ENCODE results near the gene FAF1. TPM values are rescaled to one million over a fixed set of nuclear protein-coding genes. Genes with fewer than 3 reads are reported as not detected.
A peak's percentile ranks its signal among the peaks of the same experiment; 100 is the strongest.

The FAF1 gene
- total and polyA plus RNA-seq, 2 donors (not counting 3 experiments of a cell fraction or from before 2014, with no cell fraction given) = 9.0 to 57.6 TPM

DNA sequence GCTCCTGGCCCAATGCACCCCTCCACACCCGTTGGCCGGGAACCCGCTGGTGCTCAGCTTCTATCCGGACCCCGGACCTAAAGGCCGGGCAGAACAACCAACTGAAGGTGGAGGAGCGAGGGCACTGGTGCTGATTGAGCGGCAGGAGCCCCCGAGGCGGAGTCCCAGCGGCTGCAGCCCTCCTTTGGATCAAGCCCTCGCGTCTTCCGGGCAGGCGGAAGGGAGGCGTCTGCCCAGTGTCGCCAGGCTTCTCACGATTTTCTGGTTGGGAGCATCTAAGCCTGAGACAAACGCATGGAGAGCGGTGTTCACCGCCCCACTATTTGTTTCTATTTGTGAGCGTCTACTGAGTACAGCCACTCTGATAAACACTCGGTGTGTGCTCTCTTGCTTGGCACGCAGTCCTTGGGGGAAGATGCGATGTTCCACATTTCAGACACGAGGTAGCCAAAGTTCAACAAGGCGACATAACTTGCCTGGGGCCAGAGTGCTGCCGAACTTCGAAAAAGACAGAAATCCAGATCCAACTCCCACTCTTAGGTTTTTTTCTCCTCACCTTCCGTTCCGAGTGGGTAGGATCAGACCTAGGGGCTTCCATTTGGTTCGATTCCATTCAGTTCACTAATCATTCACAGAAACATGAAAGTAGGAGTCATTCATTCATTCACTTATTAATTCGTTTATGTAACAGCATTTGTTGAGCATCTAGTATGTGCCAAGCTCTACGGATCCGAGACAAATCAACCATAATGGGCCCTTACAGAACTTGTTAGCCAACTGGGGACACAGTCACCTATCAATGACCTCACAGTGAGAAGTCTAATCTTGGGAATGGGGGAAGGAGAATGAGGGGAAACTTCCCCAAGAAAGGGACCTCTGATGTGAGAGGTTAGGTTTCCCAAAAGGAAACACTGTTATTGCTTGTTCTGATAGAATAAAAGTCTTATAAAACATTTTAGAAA is 532.0 kb downstream of the FAF1 start:
- Histone ChIP-seq H3K4me3 (replicated peaks in 1 of 3; ENCODE audit: insufficient read depth in 1 of 3, low read depth in 1 of 3, low read length in 3 of 3) (no peak overlapping the region), H2AFZ (ENCODE audit: low read depth, low read length) (no peak overlapping the region), H3K9ac (replicated peaks; ENCODE audit: extremely low read depth, insufficient read depth, low read length) (no peak overlapping the region), H3K9me1 (replicated peaks; ENCODE audit: control insufficient read depth, extremely low read depth, insufficient read depth, low read length) (no peaks in the 10 kb centered on the region), H3K79me2 (ENCODE audit: control insufficient read depth, insufficient read depth, low read length) (no peaks in the 10 kb centered on the region), H3K4me1 (ENCODE audit: control insufficient read depth, extremely low read depth, insufficient read depth, low read length) (peaks cover 3% of the 10 kb centered on the region), H3K9me3 (replicated peaks; ENCODE audit: control insufficient read depth, insufficient read depth, low read length) (no peaks in the 10 kb centered on the region), H3K36me3 (ENCODE audit: control insufficient read depth in 2 of 2, extremely low read depth in 1 of 2, insufficient read depth in 2 of 2, low read length in 2 of 2) (no peaks in the 10 kb centered on the region), H3K4me2 (ENCODE audit: insufficient read depth, low read length) (no peak overlapping the region), H4K20me1 (replicated peaks; ENCODE audit: control insufficient read depth, extremely low read depth, insufficient read depth, low read length) (no peaks in the 10 kb centered on the region), H3K27ac (ENCODE audit: insufficient read depth, low read depth, low read length) (no peak overlapping the region), H3K27me3 (ENCODE audit: control insufficient read depth in 2 of 2, insufficient read depth in 2 of 2, low read length in 2 of 2) (peaks cover 87 to 99% of the 10 kb centered on the region in 2 experiments)
- intact Hi-C loops (cut with micrococcal nuclease) = loop anchor here (5.0 kb wide), 1 partner anchor 549 kb away; no protein-coding TSS in a partner anchor
- DNase-seq (ENCODE audit: low read depth, low spot score) (no peak), FAIRE-seq (no peak)
- dilution Hi-C loops (cut with MboI; ENCODE audit: extremely low pct_ligation_motif_present, low sequenced_read_pairs) = no loop called here
- CTCF ChIA-PET = interaction anchor here (1.0 to 1.9 kb wide), 3 partner anchors 104 to 277 kb away, joined by 3 to 7 read pairs (median 3); no protein-coding TSS in a partner anchor
- TF ChIP-seq POLR2AphosphoS5 (IDR thresholded peaks at IDR 0.05; ENCODE audit: insufficient read depth, low read depth, low read length) (no peak), POLR2A (IDR thresholded peaks at IDR 0.05; ENCODE audit: low read depth, low read length) (no peak), MYC (IDR thresholded peaks at IDR 0.05; ENCODE audit: low read depth, low read length) (no peak), GATA2 (IDR thresholded peaks at IDR 0.05; ENCODE audit: insufficient read depth, insufficient read length, low read depth, low read length) (no peak), FOS (IDR thresholded peaks at IDR 0.05; ENCODE audit: borderline replicate concordance, insufficient read depth, low read length) (no peak), EZH2 (IDR thresholded peaks at IDR 0.05; ENCODE audit: borderline replicate concordance, low read depth, low read length, severe bottlenecking) (peak; percentile 98)
- POLR2A ChIA-PET = no interaction called here
- BruUV-seq (replicated peaks) = no TSS peak
